Bronchial epithelial cell (primary cell): ENCODE measurements around the gene TBX4. TPM values are rescaled to one million over a fixed set of nuclear protein-coding genes. Genes with fewer than 3 reads are reported as not detected.

Experiments
- DNase-seq: peaks from one replicate; pipeline ENCODE4 v3.0.0-alpha.2; 2010; ENCODE audit warnings: low read depth
- FAIRE-seq: peaks from 2 replicates; lab custom pipeline; 2011; peaks lifted over from hg19 to GRCh38; lab: Jason Lieb, UNC
- H3K27me3 ChIP-seq: 2 replicates; pipeline ENCODE4 v1.5.1; 2011; ENCODE audit warnings: low read length; ENCODE audit not compliant: control insufficient read depth, insufficient read depth
- H3K36me3 ChIP-seq: 2 replicates; pipeline ENCODE4 v1.5.1; 2011; ENCODE audit warnings: low read length; ENCODE audit not compliant: control insufficient read depth, insufficient read depth
- H3K4me3 ChIP-seq: 2 replicates; pipeline ENCODE4 v1.5.1; 2011; ENCODE audit warnings: mild to moderate bottlenecking, low read depth, low read length, control low read depth
- total RNA-seq: library from RNA; depleted of rRNA; stranded (reverse); fragments of >200 nt; gene quantifications from 2 replicates; pipeline ENCODE4 v1.2.1, GENCODE V29; 2014
- TF ChIP-seq, protein P1 (sequence below): IDR thresholded peaks from 2 replicates; pipeline ENCODE4 v1.5.1; 2011; ENCODE audit warnings: mild to moderate bottlenecking, moderate library complexity, low read length, control low read depth, inconsistent platforms; ENCODE audit not compliant: insufficient read depth, severe bottlenecking

Gene TBX4
- total RNA-seq, 1 donor from 2014 or later, result not detected

DNA sequence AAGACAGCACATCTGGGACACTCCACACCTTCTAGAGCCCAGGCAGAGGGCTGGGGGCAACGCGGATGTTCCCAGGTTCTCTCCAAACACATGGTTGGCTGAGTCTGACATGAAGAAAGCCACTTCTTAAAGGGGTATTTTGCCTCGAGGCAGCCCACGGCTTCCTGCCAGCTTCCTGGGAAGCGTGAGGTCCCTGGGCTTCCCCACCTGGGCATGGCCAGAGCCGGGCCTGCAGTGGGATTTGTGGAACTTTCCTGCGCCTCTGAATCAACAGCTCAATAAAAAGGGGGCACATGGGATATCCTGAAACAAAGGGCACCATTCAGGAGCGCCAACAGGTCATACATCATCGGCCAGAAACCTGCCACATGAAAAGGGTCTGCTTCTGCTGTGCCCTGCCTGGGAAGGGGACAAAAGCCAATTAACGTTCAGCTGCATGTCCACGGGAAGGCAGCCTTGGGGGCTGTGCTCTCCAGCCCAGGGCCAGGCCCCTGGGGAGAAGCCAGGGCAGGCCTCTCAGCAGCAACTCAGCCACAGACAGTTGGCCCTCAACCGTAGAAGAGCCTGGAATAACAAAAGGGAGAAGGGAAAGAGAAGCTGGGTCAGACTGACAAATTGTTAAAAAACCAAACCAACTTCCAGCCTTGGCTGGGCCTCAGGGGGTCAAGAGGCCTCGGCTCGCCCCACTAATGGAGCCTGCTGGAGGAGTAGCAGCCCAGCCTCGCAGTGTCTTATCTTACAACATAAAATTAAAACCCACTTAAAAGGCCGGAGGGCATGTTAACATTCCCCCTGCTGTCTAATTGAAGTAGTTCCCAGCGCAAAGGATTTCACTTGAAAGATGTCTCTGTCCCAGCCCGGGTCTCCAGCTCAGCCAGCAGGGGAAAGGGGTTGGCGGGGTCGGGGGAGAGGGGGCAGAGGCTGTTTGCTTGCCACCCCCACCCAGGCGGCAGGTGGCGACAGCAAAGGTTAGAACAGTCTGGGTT, 34.2 kb downstream of the TBX4 start:
- TF ChIP-seq, protein P1, sequence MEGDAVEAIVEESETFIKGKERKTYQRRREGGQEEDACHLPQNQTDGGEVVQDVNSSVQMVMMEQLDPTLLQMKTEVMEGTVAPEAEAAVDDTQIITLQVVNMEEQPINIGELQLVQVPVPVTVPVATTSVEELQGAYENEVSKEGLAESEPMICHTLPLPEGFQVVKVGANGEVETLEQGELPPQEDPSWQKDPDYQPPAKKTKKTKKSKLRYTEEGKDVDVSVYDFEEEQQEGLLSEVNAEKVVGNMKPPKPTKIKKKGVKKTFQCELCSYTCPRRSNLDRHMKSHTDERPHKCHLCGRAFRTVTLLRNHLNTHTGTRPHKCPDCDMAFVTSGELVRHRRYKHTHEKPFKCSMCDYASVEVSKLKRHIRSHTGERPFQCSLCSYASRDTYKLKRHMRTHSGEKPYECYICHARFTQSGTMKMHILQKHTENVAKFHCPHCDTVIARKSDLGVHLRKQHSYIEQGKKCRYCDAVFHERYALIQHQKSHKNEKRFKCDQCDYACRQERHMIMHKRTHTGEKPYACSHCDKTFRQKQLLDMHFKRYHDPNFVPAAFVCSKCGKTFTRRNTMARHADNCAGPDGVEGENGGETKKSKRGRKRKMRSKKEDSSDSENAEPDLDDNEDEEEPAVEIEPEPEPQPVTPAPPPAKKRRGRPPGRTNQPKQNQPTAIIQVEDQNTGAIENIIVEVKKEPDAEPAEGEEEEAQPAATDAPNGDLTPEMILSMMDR, result no peak
- Histone ChIP-seq H3K36me3 (no peaks in the 10 kb centered on the region), H3K27me3 (peaks cover 5% of the 10 kb centered on the region), H3K4me3 (no peak overlapping the region)
- DNase-seq (no peak), FAIRE-seq (no peak)

DNA sequence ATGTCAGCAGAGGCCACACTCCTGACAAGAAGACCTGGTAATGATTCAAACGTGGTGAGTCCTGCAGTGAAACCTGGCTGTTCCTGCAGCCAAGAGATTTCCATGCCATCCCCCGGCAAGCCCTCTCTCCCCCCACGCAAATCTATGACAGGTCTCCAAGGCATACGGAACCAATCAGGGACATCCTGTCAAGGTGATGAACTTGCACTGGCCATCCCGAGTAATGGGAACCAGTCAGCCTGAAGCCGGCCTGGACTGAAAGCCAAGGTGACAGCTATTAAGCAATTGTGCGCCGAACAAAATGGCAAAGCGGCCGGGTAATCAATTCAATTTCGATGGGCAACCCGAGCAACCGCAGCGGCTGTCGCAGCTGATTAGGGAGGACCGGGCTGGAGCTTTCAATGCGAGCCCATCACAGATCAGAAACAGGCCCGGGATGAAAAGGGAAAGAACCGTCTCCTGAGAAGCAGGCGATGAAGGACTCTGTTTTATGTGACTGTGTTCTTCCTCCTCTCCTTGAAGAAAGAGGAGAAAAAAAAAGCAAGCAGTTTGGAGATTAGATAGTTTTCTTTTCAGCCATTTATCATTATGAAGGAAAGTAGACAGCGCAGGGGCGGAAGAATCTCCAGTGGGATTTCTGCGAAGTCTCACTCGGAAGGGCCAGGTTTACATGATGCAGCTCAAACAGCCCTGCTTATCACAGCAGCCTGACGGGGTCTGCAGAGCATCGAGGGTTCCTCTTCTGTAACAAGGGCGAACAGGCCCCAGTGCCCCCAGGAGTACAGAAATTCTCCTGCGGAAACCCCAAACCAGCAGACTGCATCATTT, 35.2 kb downstream of the TBX4 start:
- TF ChIP-seq, protein P1, result no peak
- no peak for FAIRE-seq
- Histone ChIP-seq H3K27me3 (peaks cover 5% of the 10 kb centered on the region), H3K36me3 (no peaks in the 10 kb centered on the region), H3K4me3 (no peak overlapping the region)
- DNase-seq, result no peak

DNA sequence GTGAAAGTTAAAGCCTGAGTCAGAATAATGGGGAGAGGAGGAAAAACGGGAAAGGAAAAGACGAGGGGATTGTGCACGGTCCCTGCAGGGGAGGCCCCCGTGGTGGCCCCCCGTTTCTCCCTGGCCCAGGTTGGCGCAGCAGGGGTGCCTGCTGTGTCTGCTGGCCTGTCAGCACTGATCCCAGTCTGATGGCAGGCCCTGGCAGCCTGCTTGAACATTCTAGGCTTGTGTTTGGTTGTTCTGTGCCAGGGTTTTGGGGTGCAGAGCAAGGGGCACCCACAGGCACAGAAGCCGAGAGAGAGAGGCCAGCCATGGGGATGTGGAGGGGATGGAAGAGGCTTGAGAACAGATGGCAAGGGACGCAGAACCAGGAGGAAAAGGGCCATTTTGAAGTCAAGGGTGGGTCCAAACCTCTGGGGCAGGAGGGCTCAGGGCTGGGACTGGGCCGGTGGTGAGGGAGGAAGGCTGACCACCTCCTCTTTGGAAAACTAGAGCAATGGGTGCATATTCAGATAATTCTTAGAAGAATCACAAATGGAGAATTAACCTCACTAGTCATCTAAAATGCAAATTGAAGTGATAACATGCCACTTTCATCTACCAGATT, 35.9 kb downstream of the TBX4 start:
- FAIRE-seq, result no peak
- Histone ChIP-seq H3K4me3 (no peak overlapping the region), H3K27me3 (peaks cover 5% of the 10 kb centered on the region), H3K36me3 (no peaks in the 10 kb centered on the region)
- TF ChIP-seq, protein P1, result no peak
- no peak for DNase-seq

DNA sequence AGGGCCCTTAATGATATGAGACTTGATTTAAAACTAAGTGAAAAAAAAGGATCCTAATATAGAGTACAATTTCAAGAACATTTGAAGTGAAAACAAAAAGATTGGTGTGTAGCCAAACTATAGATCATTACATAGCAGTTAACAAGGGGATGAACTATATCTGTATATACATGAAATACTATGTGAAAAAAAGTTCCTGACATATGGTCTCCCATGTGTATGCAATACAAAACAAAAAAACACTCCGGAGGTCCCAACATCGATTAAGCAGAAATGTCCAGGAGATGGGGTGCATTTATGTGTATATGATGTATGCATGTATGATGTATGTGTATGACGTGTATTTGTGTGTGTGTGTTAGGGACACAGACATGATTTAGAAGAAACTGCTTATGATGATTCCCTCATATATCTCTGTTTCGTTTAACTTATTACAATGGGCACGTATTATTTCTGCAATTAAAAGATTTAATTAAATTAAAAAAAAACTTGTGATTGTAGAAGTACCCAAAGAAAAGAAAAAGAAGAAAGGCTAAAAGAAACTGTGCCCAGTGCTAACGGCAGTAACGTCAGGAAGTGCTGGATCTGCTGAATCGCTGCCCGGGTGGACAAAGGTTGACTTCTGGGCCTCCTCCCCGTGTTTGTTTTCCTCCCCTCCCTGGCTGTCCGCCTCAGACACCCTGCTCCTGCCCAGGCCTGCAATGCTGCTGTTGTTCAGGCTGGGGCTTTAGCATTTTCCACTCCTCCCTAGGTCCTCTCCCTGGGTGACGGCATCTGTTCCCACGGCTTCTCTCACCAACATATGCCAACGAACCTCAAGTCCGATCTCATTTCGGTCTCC, 36.9 kb downstream of the TBX4 start:
- peaks cover 5% of the 10 kb centered on the region for H3K27me3 ChIP-seq
- H3K36me3 ChIP-seq, result no peaks in the 10 kb centered on the region
- DNase-seq (peak; percentile 50), FAIRE-seq (no peak)
- TF ChIP-seq, protein P1, result no peak
- no peak overlapping the region for H3K4me3 ChIP-seq
